DND-41 (cell line): ENCODE measurements around the gene SLC6A11.

ENCODE experiments used
- ATAC-seq: fragments of 200-7000 bp; cut with Tn5 transposase; 3 replicates; pipeline ENCODE4 v1.9.1; 2021; ENCODE audit warnings: low read depth; ENCODE audit not compliant: insufficient read depth
- DNase-seq: peaks from one replicate; pipeline ENCODE4 v3.0.0-alpha.2; 2020
- H2AFZ ChIP-seq: 2 replicates; pipeline ENCODE4 v1.6.0; 2012; ENCODE audit warnings: low read depth, low read length
- H3K27ac ChIP-seq: 2 replicates; pipeline ENCODE4 v1.5.1; 2012; ENCODE audit warnings: low read length, inconsistent platforms
- H3K27me3 ChIP-seq: fragments of 200-600 bp; sonication (generic); 2 replicates; pipeline ENCODE4 v1.6.0; 2012; ENCODE audit warnings: low read length, mild to moderate bottlenecking, inconsistent platforms; ENCODE audit not compliant: insufficient read depth, poor library complexity
- H3K36me3 ChIP-seq: 2 replicates; pipeline ENCODE4 v1.5.1; 2012; ENCODE audit warnings: low read length, inconsistent platforms; ENCODE audit not compliant: insufficient read depth
- H3K4me1 ChIP-seq: 2 replicates; pipeline ENCODE4 v1.5.1; 2012; ENCODE audit warnings: mild to moderate bottlenecking, low read length; ENCODE audit not compliant: insufficient read depth
- H3K4me2 ChIP-seq: 2 replicates; pipeline ENCODE4 v1.6.0; 2012; ENCODE audit warnings: mild to moderate bottlenecking, moderate library complexity, low read length, inconsistent platforms; ENCODE audit not compliant: insufficient read depth
- H3K4me3 ChIP-seq, 2 experiments: fragments of 200-600 bp in 1 of 2; shearing (Covaris generic) in 1 of 2; 2 replicates each; pipeline ENCODE4 v1.5.1; 2012 to 2016; ENCODE audit warnings: inconsistent platforms in 2 of 2, low read length in 2 of 2, mild to moderate bottlenecking in 2 of 2, low read depth in 1 of 2, moderate library complexity in 1 of 2
- H3K79me2 ChIP-seq: 2 replicates; pipeline ENCODE4 v1.6.0; 2012; ENCODE audit warnings: low read length, inconsistent platforms; ENCODE audit not compliant: insufficient read depth
- H3K9ac ChIP-seq: 2 replicates; pipeline ENCODE4 v1.6.0; 2012; ENCODE audit warnings: low read depth, mild to moderate bottlenecking, inconsistent platforms, low read length, moderate library complexity
- H3K9me3 ChIP-seq: 2 replicates; pipeline ENCODE4 v1.5.1; 2012; ENCODE audit warnings: low read length, moderate library complexity, mild to moderate bottlenecking, inconsistent platforms; ENCODE audit not compliant: insufficient read depth, severe bottlenecking
- H4K20me1 ChIP-seq: 2 replicates; pipeline ENCODE4 v1.6.0; 2012; ENCODE audit warnings: low read length; ENCODE audit not compliant: insufficient read depth
- CTCF ChIP-seq: IDR thresholded peaks from 2 replicates; pipeline ENCODE4 v1.5.1; 2012; ENCODE audit warnings: borderline replicate concordance, low read length, moderate library complexity, mild to moderate bottlenecking; ENCODE audit not compliant: poor library complexity, severe bottlenecking; ENCODE audit errors: extremely low read depth
- EZH2 ChIP-seq: IDR thresholded peaks from 3 replicates; pipeline ENCODE4 v1.6.1; 2012; ENCODE audit warnings: borderline replicate concordance, low read depth, mild to moderate bottlenecking, moderate library complexity, low read length, inconsistent platforms; ENCODE audit not compliant: severe bottlenecking

Gene SLC6A11

GRCh38 chr3:10970306-10970960, 154.4 kb downstream of the SLC6A11 start:
- no peaks in the 10 kb centered on the region for H3K36me3 ChIP-seq
- H3K9ac ChIP-seq, result no peak overlapping the region
- H2AFZ ChIP-seq, result no peak overlapping the region
- no peak overlapping the region for H3K4me3 ChIP-seq
- H3K4me1 ChIP-seq, result no peaks in the 10 kb centered on the region
- peaks cover 4% of the 10 kb centered on the region for H3K27me3 ChIP-seq
- H3K9me3 ChIP-seq, result no peaks in the 10 kb centered on the region
- H3K79me2 ChIP-seq, result no peaks in the 10 kb centered on the region
- no peak for ATAC-seq
- no peak for DNase-seq
- no peak overlapping the region for H3K4me2 ChIP-seq
- H3K27ac ChIP-seq, result no peak overlapping the region
- peaks cover 6% of the 10 kb centered on the region; the same call in 1 of the 2 replicates for H4K20me1 ChIP-seq
- TF ChIP-seq CTCF (no peak), EZH2 (no peak)

- H3K27me3 ChIP-seq, result peaks cover 4% of the 10 kb centered on the region
- H3K4me1 ChIP-seq, result no peaks in the 10 kb centered on the region
- no peaks in the 10 kb centered on the region for H3K79me2 ChIP-seq
- DNase-seq (no peak), ATAC-seq (no peak)
- H3K4me2 ChIP-seq, result no peak overlapping the region
- H2AFZ ChIP-seq, result no peak overlapping the region
- peaks cover 5% of the 10 kb centered on the region; the same call in 1 of the 2 replicates for H4K20me1 ChIP-seq
- no peak overlapping the region for H3K9ac ChIP-seq
- H3K9me3 ChIP-seq, result no peaks in the 10 kb centered on the region
- no peak for TF ChIP-seq CTCF
- TF ChIP-seq EZH2, result no peak
- H3K36me3 ChIP-seq, result no peaks in the 10 kb centered on the region
- no peak overlapping the region for H3K27ac ChIP-seq
- H3K4me3 ChIP-seq, result no peak overlapping the region
Measured at GRCh38 chr3:10972072-10972782, 156.2 kb downstream of the SLC6A11 start.

GRCh38 chr3:10973046-10973595, 157.1 kb downstream of the SLC6A11 start:
- TF ChIP-seq EZH2 (no peak), CTCF (no peak)

More at GRCh38 chr3:10973046-10973595, 157.1 kb downstream of the SLC6A11 start:
- no peak overlapping the region for H3K4me2 ChIP-seq
- peaks cover 4% of the 10 kb centered on the region for H3K27me3 ChIP-seq
- H2AFZ ChIP-seq, result no peak overlapping the region
- no peak overlapping the region for H3K27ac ChIP-seq
- no peaks in the 10 kb centered on the region for H3K36me3 ChIP-seq
- DNase-seq (no peak), ATAC-seq (no peak)
- no peaks in the 10 kb centered on the region for H3K9me3 ChIP-seq
- H3K79me2 ChIP-seq, result no peaks in the 10 kb centered on the region
- H3K4me3 ChIP-seq, result no peak overlapping the region
- H4K20me1 ChIP-seq, result peaks cover 5% of the 10 kb centered on the region; the same call in 1 of the 2 replicates
- no peak overlapping the region for H3K9ac ChIP-seq
- H3K4me1 ChIP-seq, result no peaks in the 10 kb centered on the region
